ENCODE data around the gene KCTD17. TPM values are rescaled to one million over a fixed set of nuclear protein-coding genes. Genes with fewer than 3 reads are reported as not detected.

The KCTD17 gene
- total RNA-seq, 2 donors from 2014 or later = 20.0 to 35.7 TPM

Other genes with a start within 250 kb of the KCTD17 start
- not detected for gene PVALB, start 234.7 kb upstream of the KCTD17 start, total RNA-seq
- gene NCF4, start 190.7 kb upstream of the KCTD17 start, total RNA-seq = 1 to 10 TPM; 2.9 to 7.0 TPM
- 1 to 10 TPM in 1 of 2 donors, under 1 TPM in 1; 0.87 to 1.4 TPM for gene CSF2RB, start 138.1 kb upstream of the KCTD17 start, total RNA-seq
- gene TST, start 32.3 kb upstream of the KCTD17 start, total RNA-seq = 1 to 10 TPM; 5.1 to 5.3 TPM
- gene MPST, start 32.0 kb upstream of the KCTD17 start, total RNA-seq = 10 to 100 TPM; 20.9 to 23.2 TPM
- 10 to 100 TPM in 1 of 2 donors, 1 to 10 TPM in 1; 8.7 to 27.8 TPM for gene TMPRSS6, start 58.0 kb downstream of the KCTD17 start, total RNA-seq
- 100 to 1,000 TPM; 170 to 253 TPM for gene IL2RB, start 98.2 kb downstream of the KCTD17 start, total RNA-seq
- 10 to 100 TPM; 13.8 to 14.5 TPM for gene C1QTNF6, start 136.5 kb downstream of the KCTD17 start, total RNA-seq
- gene SSTR3, start 160.7 kb downstream of the KCTD17 start, total RNA-seq = 10 to 100 TPM in 1 of 2 donors, 1 to 10 TPM in 1; 5.2 to 28.1 TPM
- 100 to 1,000 TPM; 655 to 769 TPM for gene RAC2, start 192.5 kb downstream of the KCTD17 start, total RNA-seq
- 10 to 100 TPM; 60.7 to 69.7 TPM for gene CYTH4, start 230.8 kb downstream of the KCTD17 start, total RNA-seq

Measured in activated naive CD4-positive, alpha-beta T cell treated with anti-CD3 and anti-CD28 coated beads, Interleukin-2, amount 50 U/mL, for 72 hours (primary cell).